Lower leg skin (tissue), 3 donors: Measurements from ENCODE around the gene HERC2.

ENCODE experiments used
- POLR2A ChIP-seq, 2 donors: fragments of 450-650 bp; IDR thresholded peaks; one replicate each; pipeline ENCODE4 v1.6.1; 2016 to 2017; ENCODE audit warnings: antibody characterized with exemption in 2 of 2, mild to moderate bottlenecking in 1 of 2, moderate library complexity in 1 of 2
- TF ChIP-seq, protein P1 (sequence below), 3 donors: fragments of 450-650 bp; IDR thresholded peaks; one replicate each; pipeline ENCODE4 v1.5.1; 2016; ENCODE audit warnings: antibody characterized with exemption in 3 of 3, mild to moderate bottlenecking in 3 of 3, moderate library complexity in 2 of 3

DNA sequence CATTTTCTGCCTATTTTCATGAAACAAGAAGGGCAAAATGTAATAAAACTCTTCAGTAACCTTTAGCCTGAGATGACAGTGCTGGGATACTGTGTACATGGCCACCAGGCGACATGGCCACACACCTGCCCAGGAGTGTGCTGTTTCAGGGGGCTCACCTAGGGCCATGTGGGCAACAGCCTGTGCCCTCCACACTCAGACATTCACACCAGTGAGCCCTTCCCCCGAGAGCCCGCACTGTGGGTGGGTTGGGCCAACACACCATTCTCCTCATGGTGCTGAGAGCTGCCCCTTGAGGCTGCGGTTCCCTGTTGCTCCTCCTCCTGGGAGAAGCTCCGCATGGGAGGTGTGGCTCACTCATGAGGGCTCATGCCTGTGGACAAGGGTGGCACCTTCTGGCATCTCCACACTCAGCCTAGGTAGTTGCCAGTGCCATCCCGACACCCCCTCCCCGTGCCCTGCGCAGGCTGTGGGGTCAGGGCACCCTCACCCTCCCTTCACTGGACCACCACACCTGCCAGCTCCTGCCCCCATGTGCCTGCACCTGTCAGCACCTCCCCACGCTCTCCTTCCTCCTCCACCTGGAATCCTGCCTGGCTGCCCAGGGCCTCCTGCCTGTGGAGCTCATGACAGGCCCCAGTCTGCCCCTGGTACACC, 242.5 kb downstream of the HERC2 start:
- no peak for TF ChIP-seq POLR2A (IDR thresholded peaks at IDR 0.05)
- TF ChIP-seq, protein P1, sequence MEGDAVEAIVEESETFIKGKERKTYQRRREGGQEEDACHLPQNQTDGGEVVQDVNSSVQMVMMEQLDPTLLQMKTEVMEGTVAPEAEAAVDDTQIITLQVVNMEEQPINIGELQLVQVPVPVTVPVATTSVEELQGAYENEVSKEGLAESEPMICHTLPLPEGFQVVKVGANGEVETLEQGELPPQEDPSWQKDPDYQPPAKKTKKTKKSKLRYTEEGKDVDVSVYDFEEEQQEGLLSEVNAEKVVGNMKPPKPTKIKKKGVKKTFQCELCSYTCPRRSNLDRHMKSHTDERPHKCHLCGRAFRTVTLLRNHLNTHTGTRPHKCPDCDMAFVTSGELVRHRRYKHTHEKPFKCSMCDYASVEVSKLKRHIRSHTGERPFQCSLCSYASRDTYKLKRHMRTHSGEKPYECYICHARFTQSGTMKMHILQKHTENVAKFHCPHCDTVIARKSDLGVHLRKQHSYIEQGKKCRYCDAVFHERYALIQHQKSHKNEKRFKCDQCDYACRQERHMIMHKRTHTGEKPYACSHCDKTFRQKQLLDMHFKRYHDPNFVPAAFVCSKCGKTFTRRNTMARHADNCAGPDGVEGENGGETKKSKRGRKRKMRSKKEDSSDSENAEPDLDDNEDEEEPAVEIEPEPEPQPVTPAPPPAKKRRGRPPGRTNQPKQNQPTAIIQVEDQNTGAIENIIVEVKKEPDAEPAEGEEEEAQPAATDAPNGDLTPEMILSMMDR (IDR thresholded peaks at IDR 0.05) = no peak
